CD4-positive, alpha-beta T cell treated with Interleukin-21 for 1 hour (primary cell): Measurements from ENCODE around the gene FUT8.

ENCODE experiments used
- DNase-seq: peaks from one replicate; pipeline ENCODE4 v3.0.0-alpha.2; 2020

Gene FUT8

DNA sequence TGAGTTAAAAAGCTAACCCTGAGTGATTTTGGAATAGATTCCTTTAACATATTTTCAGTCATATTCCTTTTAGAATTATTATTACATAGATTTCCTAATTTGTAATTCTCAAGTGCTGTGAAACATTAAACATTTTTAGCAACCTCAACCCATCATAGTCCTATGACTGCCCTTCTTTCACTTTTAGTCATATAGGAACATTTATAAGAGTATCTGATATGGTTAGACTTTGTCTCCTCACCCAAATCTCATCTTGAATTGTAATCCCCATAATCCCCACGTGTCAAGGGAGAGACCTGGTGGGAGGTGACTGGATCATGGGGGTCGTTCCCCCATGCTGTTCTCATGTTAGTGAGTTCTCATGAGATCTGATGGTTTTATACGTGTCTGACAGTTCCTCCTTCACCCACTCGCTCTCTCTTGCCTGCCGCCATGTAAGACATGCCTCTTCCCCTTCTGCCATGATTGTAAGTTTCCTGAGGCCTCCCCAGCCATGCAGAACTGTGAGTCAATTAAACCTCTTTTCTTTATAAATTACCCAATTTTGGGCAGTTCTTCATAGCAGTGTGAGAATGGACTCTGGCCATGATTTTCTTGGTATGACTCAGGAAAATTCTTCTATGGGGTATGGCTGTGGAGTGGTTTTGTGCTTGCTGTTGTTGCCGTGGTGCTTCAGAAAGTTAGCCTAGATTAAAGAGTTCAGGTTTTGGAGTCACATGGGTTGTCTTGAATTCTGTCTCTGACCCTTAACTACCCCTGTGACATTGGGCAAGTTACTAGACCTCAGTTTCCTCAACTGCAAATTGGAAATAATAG, 83.9 kb downstream of the FUT8 start:
- no peak for DNase-seq

DNA sequence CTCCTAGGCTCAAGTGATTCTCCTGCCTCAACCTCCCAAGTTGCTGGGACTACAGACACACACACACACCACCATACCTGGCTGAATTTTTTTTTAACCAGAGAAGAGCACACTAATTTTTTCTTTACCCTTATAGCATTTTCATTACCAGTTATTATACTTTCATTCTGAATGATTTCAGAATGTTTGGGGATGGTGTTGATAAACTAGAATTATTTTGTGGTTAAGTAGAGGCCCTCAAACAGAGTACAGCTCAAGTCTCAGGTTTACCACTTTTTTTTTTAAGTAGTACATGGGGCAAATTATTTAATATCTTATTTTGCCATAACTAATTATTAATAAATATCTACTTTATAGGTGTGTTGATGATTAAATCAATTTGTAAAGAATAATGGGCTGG, 86.6 kb downstream of the FUT8 start:
- DNase-seq, result no peak

DNA sequence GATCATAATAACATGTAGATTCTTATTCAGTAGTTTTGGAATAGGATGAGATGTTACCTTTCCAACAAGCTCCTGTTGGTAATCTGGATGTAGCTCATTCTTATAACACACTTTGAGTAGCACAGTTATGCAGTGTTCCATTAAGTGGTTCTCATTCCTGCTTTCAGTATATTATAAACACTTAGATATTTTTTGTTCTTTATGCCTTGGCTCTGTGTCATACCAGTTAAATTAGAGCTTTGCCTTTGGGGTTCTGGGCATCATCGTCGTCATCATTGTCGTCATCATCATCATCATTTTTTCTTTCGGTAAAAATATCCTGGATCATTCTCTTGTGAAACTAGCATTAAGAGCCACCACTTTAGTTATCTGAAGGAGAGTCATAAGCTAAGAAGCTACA, 87.5 kb downstream of the FUT8 start:
- DNase-seq, result no peak

DNA sequence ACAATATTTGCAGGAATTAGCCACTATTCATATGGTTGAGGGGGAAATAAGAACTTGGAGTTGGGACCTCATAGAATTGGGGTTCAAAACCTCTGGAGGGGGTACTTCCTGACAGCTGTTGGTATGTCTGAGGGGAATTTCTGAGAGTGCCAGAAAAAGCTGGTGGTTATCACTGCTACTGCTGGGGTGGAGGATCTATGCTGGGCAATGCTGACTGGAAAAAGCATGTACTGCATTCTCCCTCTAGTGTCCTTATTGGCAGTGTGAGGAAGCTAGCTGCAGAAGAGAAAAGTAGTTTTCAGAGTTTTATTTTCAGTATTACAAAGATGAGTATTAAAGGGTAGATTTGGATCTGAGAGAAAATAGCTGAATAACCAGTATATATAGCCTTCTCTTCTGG, 88.8 kb downstream of the FUT8 start:
- DNase-seq, result no peak

DNA sequence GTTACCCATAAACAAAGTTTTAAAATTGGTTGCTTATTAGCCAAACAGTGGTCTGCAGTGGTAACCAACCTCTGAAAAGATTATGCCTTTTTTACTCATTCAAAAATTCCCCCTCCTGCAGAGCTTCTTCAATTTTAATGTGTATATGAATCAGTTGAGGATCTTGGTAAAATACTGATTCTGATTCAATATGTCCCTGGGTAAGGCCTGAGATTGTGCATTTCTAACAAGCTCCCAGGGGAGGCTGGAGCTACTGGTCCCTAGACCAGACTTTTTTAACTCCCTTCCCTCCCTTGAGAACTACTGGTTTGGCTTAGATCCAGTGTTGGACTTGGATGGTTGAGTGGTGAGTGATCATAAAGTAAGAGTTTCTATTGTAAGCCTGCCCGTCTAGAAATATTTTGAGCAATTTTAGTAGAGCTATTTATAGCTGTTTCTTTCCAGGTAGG, 90.2 kb downstream of the FUT8 start:
- DNase-seq, result no peak

DNA sequence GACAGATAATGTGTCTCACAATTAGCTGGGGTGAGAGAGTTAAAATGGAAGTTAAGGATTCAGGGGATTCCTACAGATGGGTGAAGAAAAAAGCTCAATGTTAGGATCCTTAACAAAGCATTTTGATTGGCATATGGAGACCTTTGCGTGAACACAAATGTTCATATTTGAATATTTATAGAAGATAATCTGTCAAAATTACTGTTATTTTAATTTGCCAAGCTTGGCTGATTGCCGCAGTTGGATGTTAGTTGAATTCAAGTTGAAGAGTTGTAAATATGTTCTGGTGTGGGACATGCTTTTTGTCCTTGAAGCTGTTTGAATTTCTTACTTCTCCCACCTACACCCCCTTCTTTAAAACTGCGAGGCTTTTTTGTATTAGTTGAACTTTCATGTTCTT, 91.2 kb downstream of the FUT8 start:
- no peak for DNase-seq

DNA sequence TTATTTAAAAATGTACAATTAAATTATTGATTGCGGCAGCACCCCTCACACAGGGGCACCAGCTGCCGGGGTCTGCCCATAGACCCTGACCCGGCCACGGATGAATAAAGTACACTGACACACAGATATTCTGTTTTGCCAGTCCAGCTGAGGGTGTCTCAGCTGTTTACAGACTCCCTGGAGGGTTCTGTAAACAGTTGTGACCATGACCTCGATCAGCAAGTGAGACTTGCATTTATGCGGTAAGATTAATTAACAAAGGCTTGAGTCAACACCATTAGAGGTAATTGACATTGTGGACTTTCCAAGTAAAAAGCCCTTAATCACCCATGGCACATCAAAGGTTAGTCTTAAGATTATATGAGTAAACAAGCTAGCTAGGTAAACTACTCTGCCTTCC, 94.3 kb downstream of the FUT8 start:
- DNase-seq, result no peak

DNA sequence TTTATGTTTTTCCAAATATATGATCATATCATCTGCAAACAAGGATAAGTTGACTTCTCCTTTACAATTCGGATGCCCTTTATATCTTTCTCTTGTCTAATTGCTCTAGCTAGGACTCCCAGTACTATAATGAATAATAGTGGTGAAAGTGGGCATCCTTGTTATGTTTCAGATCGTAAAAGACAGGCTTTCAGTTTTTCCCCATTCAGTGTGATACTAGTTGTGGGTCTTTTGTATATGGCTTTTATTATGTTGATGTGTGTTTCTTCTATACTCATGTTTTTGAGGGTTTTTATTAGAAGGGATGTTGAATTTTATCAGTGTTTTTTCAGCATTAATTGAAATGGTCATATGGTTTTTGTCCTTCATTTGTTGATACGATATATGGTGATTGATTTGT, 97.3 kb downstream of the FUT8 start:
- no peak for DNase-seq

DNA sequence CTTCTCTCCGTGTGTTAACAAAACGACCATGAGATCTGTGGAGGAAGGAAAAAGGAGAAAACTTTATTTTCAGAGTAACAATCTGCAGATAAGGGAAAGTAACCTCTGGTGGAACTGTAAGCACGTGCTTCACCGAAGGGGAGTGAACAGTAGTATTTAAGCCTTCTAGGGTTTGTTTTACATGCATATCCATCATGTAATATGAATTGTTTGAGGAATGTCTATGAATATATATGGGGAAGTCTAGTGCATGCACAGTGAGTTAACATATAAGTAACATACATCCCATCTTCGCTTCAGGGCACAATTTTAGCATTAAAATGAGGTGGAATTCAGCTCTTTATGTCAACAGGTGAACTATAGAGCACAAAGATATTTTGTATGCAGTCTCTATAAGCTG, 101.1 kb downstream of the FUT8 start:
- no peak for DNase-seq

DNA sequence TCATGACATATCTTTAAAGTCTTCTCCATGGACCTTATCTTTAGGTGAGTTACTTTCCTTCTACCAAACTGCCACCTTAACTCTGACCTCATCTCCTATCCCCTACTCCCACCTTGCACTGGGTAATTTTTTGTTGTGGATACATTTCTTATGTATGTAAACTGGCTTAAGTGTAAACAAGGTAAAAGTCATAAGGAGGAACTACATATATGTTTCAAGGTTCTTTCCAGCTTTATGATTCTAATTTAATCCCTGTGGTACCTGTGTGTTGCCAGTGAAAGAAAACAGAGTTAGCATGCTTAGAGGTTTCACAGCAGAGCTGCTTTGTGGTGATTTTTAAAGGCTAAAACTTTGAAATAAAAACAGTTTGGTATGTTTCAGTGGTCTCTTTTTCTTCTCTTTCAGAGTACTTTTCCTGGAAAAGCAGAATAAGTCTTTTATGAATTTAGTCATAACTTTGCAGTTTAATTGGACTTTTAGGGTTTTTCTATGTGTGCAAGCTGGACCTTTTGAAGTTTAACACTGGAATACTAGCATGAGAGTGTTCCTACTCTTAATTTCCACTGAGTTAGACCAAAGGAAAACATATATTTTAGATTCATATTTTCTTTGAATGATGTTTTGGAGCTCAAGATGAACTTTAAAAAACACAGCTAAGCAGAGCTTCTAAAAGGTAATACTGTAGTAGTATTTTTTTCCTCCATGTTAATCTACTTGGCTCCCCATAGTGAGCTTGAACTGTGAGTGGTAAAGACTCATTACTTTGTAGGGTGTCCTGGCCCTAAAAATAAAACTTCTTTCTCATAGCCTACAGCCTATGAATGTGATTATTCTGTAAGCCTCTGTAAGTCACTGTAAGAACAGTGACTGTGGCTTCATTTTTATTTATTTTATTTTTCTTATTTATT, 105.4 kb downstream of the FUT8 start:
- DNase-seq, result no peak

DNA sequence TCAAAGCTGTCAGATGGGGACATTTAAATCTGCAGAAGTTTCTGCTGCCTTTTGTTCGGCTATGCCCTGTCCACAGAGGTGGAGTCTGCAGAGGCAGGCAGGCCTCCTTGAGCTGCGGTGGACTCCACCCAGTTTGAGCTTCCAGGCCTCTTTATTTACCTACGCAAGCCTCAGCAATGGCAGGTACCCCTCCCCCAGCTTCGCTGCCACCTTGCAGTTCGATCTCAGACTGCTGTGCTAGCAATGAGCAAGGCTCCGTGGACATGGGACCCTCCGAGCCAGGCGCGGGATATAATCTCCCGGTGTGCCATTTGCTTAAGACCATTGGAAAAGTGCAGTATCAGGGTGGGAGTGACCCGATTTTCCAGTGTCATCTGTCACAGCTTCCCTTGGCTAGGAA, 115.5 kb downstream of the FUT8 start:
- DNase-seq, result no peak

DNA sequence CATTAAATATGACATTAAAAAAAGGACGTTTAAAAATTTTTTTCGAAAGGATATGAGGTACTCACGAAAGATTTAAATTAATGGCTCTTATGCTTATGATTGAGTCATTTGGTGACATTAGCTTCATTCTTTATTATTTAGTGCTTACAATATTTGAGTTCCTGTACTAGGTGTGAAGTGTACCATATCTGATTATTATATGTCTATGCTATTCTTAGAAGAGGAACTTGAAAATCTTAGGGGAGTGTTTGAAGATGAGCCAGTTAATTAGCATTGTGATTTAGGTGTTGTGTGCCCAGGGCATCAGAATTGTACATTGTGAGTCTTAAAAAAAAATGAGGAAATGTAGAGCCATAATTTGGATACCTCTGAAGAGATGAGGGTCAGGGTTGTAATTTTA, 118.6 kb downstream of the FUT8 start:
- DNase-seq, result no peak

DNA sequence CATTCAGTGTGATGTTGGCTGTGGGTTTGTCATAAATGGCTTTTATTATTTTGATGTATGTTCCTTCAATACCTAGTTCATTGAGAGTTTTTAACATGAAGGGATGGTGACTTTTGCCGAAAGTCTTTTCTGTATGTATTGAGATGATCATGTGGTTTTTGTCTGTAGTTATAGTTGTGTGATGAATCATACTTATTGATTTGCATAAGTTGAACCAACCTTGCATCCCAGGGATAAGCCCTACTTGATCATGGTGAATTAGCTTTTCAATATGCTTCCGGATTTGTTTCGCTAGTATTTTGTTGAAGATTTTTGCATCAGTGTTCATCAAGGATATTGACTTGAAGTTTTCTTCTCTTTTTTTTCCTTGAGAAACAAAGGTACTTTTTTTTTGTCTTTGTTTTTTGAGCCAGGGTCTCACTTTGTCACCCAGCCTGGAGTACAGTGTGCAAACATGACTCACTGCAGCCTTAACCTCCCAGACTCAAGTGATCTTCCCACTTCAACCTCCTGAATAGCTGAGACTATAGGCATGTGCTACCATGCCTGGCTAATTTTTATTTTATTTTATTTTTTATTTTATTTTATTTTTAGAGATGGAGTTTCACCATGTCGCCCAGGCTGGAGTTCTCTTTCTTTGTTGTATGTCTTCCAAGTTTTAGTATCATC, 121.3 kb downstream of the FUT8 start:
- no peak for DNase-seq

DNA sequence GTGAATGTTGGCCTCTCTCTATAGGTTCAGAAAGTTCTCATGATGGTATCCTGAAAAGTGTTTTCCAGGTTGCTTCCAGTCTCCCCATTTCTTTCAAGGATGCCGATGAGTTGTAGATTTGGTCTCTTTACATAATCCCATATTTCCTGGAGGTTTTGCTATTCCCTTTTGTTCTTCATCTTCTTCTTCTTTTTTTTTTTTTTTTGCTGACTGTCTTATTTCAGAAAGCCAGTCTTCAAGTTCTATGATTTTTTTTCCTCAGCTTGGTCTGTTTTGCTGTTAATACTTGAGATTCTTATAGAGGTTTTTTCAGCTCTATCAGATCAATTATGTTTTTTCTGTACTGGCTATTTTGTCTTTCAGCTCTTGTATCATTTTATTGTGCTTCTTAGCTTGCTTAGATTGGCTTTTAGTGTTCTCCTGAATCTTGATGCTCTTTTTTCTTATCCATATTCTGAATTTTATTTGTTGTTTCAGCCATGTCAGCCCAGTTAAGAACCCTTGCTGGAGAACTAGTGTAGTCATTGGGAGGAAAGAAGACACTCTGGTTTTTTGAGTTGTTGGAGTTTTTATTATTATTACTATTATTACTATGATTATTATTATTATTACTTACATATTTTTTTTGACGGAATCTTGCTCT, 124.4 kb downstream of the FUT8 start:
- DNase-seq, result no peak

DNA sequence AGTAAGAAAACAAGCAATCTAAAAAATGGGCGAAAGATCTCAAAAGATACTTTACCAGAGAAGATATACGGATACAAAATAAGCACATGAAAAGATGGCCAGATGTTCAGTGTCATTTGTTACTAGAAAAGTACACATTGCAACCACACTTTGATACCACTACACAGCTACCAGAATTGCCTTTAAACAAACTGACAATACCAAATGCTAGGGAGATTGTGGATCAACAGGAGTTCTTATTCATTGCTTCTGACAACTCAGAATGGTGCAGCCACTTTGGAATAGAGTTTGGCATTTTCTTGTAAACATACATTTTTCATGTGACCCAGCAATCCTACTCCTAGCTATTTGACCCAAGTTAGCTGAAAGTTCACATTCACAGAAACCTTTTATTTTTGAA, 136.3 kb downstream of the FUT8 start:
- DNase-seq, result no peak

DNA sequence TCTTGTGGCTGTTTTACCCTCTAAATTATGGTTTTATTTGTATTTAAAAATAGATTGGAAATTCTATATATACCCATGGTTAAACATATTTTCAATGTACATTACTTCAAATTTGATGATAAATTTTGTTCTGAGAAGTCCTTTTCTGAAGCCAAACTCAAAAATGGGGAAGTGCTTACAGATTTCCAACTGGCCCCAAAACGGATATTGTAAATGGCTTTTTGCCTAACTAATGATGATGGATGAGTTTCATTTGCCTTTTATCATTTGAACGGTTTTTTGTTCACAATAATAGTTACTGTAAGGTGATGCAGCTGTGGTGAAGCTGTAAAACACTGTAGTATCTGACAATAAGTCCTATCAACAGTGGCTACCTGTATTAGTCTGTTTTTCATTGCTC, 136.9 kb downstream of the FUT8 start:
- no peak for DNase-seq

DNA sequence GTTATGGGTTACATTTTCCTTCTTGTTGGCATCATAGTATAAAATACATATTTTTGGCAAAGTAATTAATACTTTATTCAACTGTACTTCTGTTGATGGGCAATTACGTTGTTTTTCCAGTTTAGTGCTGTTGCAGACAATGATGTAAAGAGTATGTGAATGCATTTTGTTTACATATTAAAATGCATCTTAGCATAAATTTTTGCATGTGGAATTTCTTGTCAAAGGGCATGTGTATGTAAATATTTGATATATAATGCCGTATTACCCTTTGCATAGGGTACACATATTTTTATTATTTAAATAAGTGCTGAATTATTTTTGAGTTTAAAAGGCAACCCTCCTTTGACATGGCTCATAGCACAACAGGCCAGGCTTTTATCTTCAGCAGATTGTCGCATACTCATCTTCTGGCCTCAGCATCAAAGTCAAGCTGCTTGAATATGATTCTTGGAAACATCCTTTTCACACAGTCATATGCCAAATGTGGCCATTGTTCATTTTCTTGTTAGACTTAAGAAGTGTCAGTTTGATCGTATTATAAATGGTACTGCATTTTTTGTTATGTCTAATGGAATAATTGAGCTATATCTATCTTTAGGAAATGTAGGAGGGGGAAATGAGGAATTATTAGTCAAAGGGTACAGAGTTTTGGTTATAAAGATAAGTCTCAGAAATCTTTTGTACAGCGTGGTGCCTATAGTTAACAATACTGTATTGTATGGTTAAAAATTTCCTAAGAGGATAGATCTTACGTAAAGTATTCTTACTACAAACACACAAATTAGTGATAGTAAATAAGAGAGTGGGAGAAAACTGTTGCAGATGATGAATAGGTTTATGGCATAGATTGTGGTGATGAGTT, 138.5 kb downstream of the FUT8 start:
- DNase-seq, result no peak

DNA sequence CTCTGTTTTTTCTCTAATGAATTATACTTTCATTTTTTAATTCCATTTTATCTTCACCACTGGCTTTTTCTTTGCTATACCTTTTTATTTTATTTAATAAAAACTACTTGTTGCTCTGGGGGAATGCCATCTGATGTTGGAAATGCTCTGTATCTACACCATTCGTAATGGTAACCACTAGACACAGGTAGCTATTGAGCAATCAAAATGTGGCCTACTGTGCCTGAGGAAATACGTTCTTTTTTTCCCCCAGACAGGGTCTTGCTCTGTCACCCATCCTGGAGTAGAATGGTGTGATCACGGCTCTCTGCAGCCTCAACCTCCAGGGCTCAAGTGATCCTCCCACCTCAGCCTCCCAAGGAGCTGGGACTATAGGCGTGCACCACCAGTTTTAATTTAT, 140.2 kb downstream of the FUT8 start:
- DNase-seq, result no peak

DNA sequence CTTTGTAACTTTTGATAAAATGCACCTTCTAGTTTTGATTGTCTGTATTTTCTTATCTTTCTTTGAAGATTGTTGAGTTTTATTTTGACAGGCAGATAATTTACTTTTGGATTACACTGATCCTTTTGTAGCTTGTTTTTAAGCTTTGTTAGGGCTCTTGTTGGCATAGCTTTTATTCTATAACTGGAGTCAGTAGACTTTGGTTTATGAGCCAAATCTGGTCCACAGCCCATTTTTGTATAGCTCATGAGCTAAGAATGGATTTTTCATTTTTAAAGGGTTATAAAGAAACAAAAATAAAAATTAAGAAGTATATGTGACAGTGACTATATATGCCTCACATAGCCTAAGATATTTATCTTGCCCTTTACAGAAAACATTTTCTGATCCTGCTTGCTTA, 142.3 kb downstream of the FUT8 start:
- no peak for DNase-seq

DNA sequence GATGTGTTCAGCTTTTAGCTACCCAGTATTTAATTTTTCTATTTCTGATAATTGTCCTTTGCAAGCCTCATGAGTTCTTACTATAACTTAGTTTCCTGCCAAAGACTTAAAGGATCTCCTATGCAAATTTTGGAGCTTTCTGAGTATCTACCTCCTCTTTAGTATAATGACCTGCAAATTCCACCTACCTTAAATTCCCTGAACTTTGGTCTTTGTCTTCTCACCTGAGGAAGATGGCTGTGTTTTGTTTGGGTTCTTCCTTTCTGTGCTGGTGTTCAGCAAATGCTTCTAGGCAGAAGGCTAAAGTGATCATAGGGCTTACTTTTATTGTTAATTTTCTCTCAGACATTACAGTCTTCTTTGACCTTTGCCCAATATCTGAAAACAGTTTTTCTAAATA, 142.8 kb downstream of the FUT8 start:
- DNase-seq, result no peak

DNA sequence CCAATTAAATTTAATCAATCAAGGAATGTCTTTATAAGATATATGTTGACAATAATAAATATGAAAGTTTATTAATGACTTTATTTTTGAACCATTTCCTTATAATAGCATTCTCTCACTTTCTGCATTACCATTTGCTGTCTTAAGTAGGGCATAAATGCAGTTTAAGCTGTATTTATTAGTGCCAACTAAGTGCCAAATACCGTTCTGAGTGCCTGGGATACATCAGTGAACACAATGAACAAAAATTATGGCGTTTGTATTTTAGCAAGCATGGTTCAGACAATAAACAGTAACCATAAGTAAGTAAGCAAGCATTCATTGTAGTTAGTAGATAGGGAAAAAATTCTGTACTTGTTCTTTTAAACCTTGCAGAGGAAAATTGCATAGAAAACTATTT, 145.8 kb downstream of the FUT8 start:
- no peak for DNase-seq
